GM12873 (cell line): Measurements from ENCODE around the gene C5orf63.

Experiments used
- CTCF ChIP-seq: IDR thresholded peaks from 2 replicates; pipeline ENCODE4 v1.5.1; 2012; ENCODE audit warnings: low read depth, mild to moderate bottlenecking, moderate library complexity, low read length, control low read depth; ENCODE audit not compliant: insufficient read depth; ENCODE audit errors: missing control alignments

Gene C5orf63

GRCh38 chr5:127029581-127030258 lies 43.6 kb downstream of the C5orf63 start:
- peak; percentile 59 for TF ChIP-seq CTCF

- TF ChIP-seq CTCF = no peak
These were observed 44.4 kb downstream of the C5orf63 start for GRCh38 chr5:127028822-127029457.

DNA sequence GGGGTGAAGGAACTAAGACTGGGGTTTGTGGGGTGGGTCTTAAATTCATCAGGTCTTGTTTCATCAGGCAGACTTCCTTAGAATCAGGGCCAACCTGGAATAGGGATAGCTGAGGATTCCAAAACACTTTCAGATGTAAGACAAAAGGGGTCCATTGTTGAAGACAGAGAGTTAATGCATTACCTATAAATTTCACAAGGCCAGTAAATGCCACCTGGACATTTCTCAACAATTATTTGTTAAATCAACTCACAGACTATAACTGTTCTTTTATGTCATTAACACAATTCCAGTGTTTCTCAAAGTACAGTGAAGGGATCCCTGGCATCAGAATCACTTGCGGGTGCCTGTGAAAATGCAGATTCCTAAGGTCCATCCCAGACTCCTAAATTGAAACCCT lies 45.8 kb downstream of the C5orf63 start:
- TF ChIP-seq CTCF = no peak

DNA sequence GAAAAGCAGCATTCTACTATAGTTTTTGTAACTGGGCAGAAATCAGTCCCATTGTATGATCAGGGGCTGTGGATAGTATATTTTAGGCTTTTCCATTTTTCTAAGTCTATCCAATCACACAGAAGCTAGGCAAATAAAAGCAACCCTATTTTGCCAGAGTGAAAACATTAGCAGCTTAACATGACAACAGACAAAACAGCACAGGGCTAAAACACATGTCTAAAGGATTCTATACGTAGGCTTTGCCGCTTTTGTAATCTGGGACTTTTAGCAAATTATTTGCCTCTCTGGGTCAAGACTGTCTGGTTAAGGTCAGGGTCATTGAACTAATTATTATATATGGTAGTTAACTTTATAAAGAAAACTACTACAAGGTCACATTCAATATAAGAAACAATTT lies 47.1 kb downstream of the C5orf63 start:
- TF ChIP-seq CTCF = no peak

DNA sequence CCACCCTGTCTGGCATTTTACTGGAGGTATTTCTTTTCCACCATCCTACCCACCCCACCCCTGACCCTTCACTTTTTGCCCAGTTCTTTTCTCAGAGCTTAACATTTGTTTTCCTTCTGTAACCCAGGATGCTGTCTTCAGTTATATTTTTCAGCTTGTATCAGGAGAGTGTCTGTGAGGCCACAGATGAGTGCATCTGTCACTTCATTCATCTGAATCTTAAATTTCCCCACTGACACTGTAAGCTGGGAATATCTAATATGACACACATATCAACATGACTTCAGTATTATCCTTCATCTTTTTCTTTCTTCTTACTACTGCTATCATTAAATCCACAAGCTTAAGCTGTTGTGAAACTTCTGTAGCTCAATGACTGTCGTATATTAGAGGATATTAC lies 47.8 kb downstream of the C5orf63 start:
- TF ChIP-seq CTCF = no peak

DNA sequence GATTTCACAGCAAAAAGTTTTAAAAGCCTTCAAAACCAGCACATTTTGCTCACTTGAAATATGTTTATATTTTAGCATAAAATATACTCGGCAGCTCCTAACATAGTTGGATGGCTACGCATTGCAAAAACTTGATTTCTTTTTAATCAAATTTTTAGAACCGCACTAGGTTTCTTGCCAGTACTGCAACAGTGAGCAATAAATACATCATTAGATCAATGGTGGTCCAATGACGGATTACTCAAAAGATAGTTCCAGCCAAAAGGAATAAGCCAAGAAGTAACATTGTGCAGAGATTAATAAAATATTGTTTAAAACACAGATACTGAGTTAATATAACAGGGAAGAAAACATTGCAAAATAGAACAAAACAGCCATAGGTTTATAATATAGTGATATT lies 48.5 kb downstream of the C5orf63 start:
- TF ChIP-seq CTCF = no peak

GRCh38 chr5:127022846-127023245 lies 50.5 kb downstream of the C5orf63 start:
- no peak for TF ChIP-seq CTCF
